GM18519 (cell line): ENCODE data around the gene ACTR8.

Source experiments
- ATAC-seq: cut with Tn5 transposase; IDR thresholded peaks from one replicate; pipeline ENCODE4 v1.9.1; 2021; ENCODE audit warnings: mild to moderate bottlenecking, moderate library complexity; ENCODE audit not compliant: unreplicated experiment, low FRiP score

The ACTR8 gene

DNA sequence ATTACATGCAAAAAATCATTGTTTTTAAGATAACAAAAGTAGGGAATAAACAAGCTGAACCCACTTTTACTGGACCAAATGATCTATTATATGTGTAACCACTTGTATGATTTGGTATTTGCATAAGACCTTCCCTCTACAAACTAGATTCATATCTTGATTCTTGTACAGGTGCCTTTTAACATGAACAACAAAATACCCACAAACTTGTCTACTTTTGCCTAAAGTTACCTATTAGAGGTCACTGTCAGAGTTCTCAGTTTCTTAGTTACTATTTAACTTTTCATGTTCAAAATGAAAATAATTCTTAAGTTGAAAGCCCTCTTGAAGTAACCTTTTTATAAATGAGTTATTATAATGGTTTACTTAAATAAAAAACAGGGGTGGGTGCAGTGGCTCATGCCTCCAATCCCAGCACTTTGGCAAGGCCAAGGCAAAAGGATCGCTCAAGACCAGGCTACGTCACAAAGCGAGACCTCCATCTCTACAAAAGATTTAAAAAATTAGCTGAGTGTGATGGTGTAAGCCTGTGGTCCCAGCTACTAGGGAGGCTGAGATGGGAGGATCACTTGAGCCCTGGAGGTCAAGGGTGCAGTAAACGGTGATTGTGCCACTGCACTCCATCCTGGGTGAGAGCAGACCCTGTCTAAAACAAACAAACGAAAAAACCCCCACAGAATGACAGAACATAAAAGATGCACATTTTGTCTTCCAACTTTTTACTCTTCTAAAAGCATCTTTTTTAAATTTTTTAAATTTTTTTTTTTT lies 16.0 kb downstream of the ACTR8 start:
- ATAC-seq: no peak

DNA sequence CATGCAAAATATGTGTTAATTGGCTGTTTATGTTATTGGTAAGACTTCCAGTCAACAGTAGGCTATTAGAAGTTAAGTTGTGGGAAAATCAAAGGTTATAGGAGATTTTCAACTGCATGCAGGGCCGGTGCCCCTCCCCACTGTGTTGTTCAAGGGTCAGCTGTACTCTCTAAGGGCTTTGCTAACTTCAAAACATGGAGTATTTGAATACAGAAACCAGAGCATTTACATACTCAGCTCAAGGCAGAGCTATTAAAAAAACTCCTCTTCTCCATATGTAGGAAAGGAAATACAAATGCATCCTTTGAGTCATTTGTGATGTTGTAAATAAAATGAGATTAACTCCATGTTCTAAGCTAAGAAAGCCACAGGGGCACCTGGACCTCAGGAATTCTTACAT lies 18.8 kb downstream of the ACTR8 start:
- no peak for ATAC-seq

DNA sequence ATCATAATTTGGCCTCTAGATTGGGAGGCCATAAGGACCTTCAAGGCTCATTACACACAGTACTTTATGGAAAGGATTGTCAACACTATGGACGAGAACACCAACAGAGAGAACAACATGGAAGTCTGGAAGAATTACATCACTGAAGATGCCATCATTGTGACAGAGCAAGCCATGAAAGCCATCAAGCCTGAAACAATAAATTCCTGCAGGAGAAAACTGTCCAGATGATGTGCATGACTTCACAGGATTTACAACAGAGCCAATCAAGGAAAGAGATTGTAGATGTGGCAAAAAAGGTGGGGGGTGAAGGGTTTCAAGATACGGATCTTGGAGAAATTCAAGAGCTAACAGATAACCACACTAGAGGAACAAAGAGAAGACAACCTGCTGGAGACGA lies 19.7 kb downstream of the ACTR8 start:
- no peak for ATAC-seq

DNA sequence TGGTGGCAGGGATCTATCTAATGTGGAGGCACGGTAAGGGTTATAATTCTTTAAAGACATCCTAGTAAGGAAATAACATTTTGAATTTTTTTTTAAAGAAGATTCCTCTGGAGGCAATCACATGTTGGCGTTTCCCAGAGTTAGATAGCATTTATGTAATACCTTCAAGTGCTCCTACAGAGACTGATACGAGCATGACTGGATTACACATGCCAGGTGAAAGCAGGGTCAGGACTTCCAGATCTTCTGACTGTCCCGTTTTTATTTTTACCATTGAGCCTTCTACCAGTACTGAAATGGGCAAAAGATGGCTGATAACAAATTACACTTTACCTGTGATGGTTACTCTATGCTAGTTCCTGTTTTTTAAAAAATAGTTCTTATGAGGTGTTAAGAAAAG lies 21.8 kb downstream of the ACTR8 start:
- no peak for ATAC-seq

DNA sequence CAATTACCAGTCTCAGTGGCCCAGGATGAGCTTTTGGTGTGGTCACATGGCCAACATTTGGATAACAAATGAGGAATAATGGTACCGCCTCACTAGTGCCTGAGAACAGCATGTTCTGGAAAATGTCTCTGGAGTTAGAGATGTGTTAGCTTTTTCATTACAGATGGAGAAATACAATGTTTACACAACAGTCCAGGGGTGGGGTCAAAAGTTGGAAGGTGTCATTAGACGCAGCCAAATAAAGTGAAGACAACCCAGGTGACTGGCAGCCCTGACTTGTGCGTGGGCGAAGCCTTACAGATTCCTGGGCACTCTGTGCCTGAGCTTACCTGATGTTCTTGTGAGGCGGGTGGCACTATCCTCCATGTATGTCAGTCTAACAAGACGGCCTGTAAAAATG lies 22.8 kb downstream of the ACTR8 start:
- ATAC-seq: no peak

DNA sequence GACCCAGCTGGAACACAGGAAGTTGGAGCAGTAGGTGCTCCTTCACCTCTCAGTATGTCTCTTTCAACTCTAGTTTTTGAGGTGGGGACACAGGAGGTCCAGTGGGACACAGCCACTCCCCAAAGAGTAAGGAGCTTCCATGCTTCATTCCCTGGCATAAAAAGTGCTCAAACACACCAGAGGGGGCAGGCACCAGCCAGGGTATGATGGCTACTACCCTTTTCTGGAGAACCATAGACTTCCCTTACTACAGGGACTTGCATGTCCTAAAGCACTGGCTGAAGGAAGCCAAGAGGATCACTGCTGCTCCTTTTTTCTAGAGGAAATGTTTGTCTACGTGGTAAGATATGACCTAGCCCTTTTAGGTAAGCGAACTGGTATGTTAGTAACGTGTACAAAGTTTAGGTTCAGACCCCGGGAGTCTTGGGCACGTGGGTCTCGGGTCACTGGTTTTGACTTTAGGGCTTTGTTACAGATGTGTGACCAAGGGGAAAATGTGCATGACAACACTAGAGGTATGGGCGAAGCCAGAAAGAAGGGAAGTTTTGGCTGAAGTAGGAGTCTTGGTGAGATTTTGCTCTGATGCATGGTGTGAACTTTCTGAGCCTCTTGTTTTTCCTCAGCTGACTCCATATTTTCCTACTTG lies 23.7 kb downstream of the ACTR8 start:
- no peak for ATAC-seq

DNA sequence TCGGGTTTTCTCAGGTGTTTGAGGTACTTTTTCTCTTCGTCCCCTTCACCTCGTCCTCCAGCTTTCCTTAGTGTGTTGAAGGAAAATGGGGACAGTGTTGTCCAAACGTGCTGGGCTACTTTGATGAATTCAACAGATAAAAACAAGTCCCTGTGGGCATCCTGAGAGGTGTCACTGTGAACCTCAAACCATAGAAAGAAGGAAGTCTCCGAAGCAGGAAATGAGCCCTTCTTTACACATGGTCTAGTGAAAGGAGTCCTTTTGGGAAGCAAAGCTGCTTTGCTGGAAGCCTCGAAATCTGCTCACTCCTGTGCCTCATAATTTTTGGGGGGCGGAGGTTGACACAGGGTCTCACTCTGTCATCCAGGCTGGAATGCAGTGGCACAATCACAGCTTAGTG lies 25.0 kb downstream of the ACTR8 start:
- no peak for ATAC-seq

DNA sequence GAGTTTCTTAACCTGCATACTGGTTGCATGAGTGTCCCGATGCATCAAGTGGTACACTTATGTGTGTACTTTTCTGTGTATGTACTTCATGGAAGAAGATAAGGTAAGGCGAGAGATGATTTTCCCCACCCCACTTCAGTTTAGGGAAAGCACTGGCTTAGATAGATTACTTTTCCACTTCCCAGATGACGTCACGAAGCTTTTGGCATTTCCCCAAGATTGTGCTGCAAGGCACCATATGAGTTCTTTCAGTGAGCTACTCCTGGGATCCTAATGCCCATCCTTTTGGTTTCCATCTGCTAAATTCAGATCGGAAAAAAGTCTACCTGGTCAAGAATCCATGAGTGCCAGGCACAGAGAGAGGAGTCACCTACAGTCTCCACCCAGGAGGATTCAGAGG lies 31.1 kb downstream of the ACTR8 start:
- ATAC-seq: no peak

DNA sequence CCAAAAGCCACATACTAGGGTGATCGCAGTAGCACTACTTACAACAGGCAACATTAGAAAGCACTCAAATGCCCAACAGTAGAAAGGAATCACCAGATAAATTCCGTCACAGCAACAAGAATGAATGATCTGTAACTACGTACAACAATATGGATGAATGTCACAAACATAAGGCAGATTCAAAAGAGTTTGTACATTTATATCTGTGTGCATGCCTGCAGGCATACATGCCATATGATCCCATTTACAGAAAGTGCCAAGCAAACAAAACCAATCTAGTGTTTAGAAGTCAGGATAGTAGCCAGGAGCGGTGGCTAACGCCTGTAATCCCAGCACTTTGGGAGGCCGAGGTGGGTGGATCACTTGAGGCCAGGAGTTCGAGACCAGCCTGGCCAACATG lies 32.0 kb downstream of the ACTR8 start:
- no peak for ATAC-seq

DNA sequence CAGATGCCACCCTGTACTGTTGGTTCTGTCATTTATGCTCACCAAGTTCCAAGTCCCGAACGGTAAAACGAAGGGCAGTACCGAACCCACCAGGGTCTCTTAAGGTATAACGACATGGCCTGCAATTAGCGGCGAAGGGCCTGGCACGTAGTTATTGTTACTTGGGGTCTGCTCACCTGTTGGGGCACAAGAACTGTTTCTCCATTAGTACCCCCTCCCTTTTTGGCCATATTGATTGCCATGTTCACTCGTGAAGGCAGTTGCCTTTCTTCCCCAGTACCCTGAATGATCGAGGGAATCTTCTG lies 35.1 kb downstream of the ACTR8 start:
- no peak for ATAC-seq

DNA sequence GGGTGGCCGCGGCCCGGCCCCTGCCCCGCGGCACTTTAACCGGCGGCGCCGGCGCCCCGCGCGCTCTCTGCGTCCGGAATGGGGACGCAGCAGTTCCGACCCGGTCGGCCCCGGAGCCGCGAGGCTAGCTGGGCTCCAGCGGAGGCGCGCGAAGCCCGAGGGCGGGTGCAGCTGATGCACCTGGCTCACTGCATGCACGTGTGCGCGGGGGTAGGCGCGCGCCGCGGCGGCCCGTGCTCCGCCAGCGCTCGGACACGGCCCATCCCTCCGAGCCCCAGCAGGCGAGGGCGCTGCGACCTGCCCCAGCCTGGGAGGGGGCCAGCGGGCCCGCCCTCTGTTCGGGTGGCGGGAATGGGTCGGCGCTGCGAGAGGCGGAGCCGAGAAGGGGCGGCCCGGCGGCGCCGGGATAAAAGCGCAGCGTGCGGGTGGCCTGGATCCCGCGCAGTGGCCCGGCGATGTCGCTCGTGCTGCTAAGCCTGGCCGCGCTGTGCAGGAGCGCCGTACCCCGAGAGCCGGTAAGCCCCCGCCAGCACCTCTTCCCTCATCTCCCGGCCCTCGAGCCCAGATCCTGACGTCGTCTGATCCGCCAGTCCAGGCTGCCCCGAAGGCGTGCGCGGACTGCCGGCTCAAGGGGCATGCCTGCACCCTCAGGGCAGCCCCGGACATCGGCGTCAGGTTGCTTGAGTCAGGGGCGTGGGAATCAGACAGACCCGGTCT lies 35.7 kb downstream of the ACTR8 start, which contains the start of the genes CHDH and IL17RB:
TSS of gene CHDH (minus strand) at position 286 of the 717 bp plus-strand sequence. CDS start 22,411 bp downstream, outside the sequence.
TSS of gene IL17RB (plus strand) at position 435 of the 717 bp plus-strand sequence. CDS start at position 456, 21 bp downstream.
- peak; percentile 46 for ATAC-seq

DNA sequence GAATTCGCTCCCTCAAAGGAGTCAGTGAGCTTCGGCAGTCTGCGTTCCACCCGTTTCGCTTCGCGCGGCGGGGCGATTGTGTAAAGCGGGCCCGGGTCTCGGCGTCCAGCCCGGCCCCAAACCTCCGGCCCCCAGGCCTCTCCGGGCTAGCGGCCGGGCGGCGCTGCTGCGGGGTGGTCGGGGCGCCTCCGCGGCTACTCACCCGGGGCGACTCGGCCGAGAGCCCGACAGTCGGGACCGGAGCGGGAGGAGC lies 36.1 kb downstream of the ACTR8 start:
- no peak for ATAC-seq

DNA sequence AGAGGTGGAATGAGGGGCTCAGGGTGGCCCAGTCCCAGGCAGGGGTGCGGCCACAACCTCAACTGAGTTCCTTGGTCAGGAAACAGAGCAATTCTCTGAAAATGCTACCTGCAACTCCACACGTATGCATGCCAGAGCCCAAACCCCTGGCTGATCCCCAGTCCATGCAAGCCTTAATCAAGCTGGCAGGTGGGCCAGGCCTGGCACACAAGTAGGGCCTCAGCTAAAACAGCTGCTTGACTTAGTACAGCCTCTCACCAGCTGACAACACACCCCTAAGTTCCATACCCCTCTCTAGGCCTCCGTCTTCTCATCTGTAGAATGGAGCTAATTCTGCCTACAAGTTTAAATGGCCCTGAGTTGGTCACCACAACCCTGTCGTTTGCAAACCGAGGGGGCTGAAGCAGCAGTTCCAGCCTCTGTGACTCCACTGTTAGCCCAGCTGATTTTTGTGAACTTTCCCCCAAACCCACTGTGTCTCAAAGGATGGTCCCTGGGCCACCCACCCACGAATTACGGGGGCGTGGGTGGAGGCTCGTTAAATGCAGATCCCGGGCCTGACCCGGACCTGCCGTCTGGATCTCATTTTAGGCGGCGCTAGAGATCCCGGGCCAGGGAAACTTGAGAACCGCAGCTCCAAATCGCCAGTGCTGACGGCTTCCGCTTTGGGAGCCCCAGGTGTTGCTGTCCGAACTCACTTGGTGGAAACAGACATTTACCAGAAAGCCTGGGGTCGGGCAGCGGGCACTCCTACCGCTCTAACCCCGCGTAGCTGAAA lies 36.7 kb downstream of the ACTR8 start:
- no peak for ATAC-seq

DNA sequence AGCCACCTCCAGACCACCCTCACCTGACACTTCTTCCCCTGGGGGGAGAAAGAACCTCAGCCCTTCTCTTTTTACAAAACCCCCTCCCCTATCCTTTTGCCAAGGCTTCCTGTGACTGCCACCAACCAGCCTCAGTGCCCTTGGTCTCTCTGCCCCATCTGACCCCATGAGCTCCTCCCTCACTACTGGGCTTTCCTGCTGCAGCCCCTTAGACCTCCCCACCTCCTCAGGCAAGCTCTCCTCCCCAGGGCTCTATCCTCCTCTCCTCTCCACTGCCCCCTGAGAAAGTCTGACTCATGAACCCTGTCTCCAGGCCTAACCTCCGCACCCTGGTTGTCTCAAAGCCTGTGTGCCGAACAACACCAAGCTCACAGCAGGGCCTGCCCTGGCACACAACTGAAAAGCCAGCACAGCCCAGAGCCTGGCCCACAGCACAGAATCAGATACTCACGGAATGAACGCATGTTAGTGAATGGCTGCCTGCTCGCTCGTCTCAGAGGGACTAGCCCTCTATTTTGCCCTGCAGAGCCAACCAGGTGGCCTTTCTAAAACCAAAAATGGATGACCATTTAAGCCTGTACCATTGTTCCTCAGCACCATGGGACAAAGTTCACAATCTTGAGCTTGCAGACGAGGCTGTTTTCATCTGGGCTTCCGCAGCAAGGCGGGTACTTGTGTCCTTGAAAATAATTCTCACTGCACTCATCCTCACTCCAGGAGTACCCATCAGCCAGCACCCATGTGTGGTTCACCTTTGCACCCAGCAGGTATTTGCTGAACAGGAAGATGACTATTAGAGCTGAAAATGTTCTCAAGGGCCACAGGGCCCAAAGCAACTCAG lies 37.5 kb downstream of the ACTR8 start:
- no peak for ATAC-seq

DNA sequence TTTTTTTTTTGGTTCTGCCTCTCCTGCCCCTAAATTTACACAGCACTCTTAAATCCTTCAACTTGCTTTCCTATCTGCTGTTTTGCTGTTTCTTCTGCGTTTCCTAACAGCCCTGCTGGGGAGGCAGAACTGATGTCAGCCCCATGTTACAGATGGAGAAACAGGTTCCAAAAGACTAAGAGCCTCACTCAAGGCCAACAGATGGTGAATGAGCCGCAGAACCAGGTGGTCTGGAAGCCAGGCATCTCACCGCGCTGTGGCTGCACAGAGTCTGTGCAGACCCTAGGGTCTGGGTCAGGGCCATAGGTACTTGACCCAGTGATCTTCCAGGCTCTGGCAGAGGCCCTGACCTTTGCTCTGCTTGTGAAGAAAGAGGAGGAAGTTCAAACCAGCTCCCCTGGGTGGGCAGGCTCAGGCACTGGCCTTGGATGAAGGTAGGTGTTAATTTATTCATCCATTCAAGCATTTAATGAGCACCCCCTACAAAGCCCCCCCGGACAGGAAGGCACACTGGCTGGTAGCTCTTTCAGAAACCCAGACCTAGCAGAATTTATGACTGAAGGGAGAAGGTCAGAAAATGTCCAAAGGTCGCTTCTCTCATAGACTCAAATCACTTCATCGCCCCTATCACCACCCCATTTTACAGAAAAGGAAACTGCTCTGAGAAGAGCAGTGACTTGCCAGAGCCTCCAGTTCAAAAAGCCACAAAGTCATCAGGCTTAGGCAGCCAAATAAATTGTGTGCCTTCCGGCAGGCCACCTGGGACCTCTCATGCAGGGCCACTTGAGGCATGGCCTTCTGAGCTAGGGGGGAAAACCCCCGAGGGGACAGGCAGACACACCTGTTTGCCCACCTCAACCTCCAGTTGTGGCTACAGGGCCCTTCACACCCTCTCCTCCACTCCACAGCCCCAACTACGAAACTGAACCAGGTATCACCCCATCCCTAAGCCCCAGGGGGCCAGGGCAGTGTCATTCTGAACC lies 38.5 kb downstream of the ACTR8 start:
- no peak for ATAC-seq

DNA sequence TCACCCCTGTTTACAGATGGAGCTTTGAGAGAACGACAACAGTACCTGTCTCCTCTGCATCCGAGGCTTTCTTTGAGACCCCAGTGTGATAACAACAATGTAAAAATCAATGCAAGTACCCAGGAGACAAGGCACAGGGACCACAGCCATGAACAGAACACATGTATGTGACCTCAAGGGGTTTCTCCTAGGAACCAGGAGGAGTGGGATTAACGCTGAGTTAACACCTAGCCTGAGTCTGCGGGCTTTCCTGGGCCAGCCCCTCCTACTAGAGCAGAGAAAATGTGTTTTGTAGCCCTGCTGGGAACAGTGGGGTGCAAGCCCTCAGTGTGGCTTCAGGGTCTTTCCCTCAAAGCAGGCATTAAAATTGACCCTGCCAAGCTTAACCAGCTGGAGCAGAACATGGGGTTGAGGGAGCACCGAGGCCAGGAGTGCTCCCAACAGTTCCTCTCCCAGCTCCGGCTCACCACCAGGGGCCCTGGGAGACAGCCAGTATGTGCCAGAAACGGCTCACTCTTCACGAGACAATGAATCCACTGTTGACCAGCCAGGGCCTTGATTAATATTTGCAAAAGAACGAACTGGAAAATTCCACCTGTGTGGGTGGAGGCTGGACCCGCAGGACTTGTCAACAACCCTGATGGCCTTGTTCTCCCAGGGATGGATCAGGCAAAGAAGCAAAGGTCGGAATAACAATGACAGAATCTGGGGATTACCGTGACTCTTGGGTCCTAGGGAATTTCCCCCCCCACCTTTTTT lies 39.3 kb downstream of the ACTR8 start:
- ATAC-seq: no peak

DNA sequence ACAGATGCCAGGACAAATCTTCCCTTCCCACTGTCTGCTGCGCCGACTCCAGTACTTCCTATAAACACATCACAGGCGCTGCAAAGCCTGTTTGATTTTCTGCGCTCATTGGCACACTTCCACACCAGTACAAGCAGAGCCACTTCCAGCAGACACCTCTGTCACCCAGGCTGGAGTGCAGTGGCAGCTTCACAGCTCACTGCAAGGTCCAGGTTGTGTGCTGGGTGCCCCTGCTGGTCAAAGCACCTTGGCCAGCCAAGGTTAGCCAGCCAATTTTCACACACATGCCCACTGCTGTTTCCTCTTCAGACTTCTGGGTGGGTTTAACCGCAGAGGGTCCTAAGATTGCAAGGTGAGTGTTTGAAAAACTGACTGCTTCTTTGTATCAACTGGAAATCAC lies 40.7 kb downstream of the ACTR8 start:
- ATAC-seq: no peak

DNA sequence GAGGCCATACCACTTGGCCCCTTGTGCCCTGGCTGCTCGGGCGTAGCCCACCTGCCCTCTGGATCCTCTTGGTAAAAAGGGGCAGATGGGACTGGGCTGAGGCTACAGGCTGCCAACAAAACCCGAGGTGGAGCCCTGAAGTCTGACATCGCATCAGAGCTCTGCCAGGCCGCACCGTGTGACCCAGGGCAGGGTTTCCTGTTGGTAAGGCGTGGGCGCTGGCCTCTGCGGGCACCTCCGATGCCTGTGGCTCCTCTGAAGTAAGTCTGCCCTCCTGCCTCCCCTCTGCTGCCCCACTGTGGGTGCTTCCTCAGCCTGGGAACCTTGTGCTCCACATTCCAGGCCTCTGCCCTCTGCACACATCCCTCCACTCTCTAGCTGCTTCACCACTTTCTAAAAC lies 44.6 kb downstream of the ACTR8 start:
- ATAC-seq: no peak
